ENCODE data around the gene ELP1.
A peak's percentile ranks its signal among the peaks of the same experiment; 100 is the strongest.

ELP1 gene

DNA sequence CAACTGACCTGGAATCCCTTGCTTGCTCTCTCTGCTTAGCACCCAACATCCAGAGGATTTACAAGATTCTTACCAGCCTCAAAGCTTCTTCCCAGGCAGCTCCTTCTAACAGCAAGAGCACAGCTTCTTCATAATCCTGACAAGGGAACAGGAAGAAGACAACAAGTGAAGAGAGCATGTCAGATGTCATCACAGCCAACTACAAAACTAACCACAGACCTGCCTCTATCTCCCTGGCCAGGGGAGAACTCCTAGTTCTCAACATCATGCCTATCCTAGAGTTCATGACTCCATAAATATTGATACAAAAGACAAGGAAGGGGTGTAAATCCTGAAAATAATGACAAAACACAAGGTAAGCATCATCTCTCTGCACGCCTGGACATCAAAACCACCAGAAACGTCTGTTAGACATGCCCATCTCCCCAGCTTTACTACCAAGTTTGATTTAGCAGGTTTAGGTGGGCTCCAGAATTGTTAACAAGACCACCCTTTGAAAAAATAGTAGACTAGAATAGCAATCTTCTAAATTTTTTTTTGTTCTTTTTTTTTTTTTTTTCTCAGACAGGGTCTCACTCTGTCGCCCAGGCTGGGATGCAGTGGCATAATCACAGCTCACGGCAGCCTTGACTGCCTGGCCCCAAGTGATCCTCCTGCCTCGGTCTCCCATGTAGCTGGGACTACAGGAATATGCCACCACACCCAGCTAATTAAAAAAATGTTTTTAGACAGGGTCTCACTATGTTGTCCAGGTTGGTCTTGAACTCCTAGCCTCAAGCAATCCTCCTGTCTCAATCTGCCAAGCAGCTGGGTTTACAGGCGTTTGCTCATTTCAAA, 51.7 kb downstream of the ELP1 start:
- no peak for DNase-seq (ENCODE audit: low read depth)

DNA sequence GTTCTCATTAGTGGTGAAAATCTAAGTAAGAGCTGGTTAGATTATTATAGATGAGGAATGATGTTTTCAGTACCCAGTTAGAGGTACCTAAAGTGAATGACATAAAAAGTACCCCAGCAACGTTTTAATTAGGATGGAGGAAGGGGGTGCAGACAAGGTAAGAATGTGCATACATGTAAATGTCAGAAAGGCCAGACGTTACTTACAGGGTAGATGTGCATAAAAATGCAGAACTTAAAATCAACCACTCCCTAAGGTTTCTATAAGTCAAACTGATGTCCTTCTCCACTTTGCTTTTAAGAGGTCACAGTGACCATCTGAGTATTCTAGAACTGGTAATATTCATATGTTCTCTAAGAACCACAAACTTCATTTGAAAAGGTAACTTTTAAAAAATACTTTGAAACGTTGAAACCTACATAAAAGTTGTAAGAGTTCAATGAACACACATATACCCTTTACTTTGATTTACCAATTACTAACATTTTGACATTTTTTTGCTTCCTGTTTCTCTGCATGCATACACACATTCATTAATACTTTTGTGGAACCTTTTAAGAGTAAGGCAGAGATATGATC, 53.1 kb downstream of the ELP1 start:
- no peak for DNase-seq (ENCODE audit: low read depth)

DNA sequence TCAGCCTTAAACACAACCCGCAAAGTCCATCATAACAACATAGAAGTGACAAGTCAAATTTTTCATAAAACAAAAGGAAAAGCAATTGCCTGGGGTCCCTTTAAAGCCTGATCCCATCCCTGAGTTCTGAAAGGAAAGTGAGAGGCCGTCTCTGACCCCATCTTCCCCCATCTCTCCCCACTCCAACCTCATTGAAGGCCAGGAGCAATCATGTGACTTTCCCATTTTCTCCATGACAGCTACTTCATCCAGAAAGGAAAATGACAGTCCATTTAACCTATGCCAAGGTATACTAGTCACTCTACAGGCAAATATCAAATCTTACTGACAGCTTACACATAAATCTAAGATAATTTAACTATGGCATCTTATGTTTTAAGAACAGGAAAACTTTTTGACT, 56.4 kb downstream of the ELP1 start:
- no peak for DNase-seq (ENCODE audit: low read depth)

DNA sequence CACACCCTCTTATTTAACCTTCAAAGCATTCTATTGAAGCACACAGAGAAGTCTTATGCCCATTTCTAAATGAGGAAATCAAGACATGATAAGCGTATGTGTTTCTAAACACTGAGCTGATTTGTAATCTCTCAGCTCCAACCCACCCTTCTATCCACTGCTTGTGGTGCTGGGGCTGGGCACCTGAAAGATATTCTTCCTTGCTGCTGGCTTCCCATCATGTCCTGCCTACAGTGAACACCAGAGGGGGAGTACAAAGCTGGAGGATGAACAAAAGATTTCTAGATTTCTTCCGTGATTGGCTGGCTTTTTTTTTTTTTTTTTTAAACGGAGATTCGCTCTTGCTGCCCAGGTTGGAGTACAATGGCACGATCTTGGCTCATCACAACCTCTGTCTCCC, 57.5 kb downstream of the ELP1 start:
- DNase-seq (ENCODE audit: low read depth) = no peak

GRCh38 chr9:108874058-108874788, 59.7 kb downstream of the ELP1 start:
- no peak for DNase-seq (ENCODE audit: low read depth)

DNA sequence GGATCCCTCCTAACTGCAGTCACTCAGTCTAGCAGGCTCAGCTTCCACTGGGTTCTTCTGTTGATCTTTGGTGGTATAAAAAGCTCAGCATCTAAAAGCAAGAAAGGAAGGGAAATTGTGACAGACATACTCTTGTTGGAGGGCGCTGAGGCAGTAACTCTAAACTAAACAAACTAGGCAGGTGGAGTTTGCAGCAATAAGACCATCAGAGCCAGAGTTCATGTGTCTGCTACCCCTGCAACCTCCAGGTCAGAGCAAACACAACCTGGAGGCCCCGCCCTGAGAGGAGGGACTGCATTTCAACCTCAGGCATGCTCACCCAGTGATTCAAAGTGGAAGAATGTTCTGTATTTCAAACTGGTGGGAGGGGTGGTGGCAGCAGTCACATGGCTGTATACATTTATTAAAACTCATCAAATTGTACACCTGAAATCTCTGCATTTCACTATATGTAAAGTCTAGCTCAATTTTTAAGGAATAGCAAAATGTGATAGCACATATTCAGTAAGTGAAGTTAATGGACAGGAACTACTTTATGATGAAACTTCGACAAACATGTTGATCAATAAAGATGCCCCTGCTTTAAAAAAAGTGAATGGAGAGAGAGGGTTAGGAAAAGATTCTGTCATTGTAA, 64.7 kb downstream of the ELP1 start:
- peak; percentile 45 for DNase-seq (ENCODE audit: low read depth)

GRCh38 chr9:108867829-108868228, 66.1 kb downstream of the ELP1 start:
- DNase-seq (ENCODE audit: low read depth) = no peak

- DNase-seq (ENCODE audit: low read depth) = no peak
These were observed 66.8 kb downstream of the ELP1 start for GRCh38 chr9:108867116-108867515.

DNA sequence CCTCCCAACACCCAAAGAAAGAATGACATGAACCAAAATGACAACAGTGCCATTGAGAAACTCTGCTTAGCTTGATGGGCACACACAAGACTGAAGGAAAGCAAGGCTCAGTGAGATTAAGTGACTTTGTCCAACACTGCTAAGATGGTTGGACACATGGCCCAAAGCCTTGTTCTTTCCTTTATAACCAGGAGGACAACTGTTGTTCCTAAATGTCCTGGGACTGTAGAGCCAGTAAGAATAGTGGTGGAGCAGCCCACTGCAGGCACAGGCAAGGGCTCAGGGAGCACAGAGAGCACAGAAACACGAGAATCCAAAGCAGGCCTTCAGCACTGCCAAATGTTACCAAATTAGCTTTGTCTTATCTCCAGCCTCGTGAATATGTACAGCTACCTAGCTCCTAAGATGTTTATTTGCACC, 67.9 kb downstream of the ELP1 start:
- no peak for DNase-seq (ENCODE audit: low read depth)

- peak; percentile 6 for DNase-seq (ENCODE audit: low read depth)
These were observed 68.9 kb downstream of the ELP1 start for GRCh38 chr9:108865037-108865436.

- no peak for DNase-seq (ENCODE audit: low read depth)
These were observed 69.5 kb downstream of the ELP1 start for GRCh38 chr9:108864446-108864845.

DNA sequence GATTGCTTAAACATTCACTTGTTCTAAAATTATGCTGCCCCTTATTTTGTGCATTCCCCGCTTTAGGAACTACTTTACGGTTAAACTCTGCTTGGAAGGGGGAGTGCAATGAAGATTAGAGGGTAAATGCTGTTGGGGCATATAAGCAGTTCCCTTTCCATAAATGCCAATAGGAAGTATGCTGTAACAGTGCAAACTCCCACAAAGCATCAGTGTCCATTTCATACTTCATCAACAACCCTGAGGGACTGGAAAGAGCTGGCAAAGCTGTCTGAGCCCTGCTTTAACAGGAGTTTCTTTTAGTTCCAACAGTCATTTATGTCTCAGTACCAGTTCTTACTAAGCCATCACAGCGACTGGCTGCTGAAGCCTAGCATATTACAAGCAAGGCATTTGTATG, 70.0 kb downstream of the ELP1 start:
- DNase-seq (ENCODE audit: low read depth) = no peak

DNA sequence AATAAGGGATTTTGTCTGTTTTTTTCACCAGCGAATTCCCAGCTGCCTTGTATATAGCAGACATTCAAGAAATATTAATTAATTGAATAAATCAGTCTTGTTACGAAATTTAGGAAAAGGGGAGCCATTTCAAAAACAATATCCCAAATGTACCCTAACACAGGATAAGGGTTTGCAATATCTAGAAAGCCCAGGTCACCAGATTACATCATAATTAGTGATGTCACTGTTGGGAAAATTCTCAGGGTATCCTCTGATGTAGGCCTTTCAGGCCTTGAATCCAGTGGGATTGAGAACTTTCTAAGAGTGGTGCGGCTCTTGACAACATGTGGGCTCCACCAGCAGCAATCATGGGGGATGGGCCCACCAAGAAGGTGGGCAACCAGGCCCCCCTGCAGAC, 71.9 kb downstream of the ELP1 start, which contains the start of gene ACTL7A:
TSS of gene ACTL7A (plus strand) at position 270 of the 400 bp plus-strand sequence. CDS start at position 327, 57 bp downstream.
- no peak for DNase-seq (ENCODE audit: low read depth)

- DNase-seq (ENCODE audit: low read depth) = no peak
These were observed 72.5 kb downstream of the ELP1 start for GRCh38 chr9:108861464-108861863.

DNA sequence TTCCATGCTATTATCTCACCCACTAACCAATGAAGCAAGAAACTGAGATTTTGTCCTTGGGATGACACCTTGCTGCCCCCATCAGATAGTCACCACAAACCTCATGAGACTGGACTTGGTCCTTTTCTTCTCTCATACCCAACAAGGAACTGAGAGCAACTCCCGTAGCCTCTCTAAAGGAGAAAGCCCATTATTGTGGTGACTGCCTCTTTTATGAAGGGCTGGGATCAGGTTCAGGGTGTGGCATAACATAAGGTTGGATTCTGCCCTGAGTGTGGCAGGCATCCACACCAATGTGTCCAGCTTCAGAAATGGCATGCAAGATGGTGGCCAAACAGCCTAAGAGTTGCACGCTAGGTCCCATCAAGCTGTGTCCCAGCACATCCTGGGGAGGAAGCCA, 73.2 kb downstream of the ELP1 start:
- DNase-seq (ENCODE audit: low read depth) = no peak

- no peak for DNase-seq (ENCODE audit: low read depth)
These were observed 73.6 kb downstream of the ELP1 start for GRCh38 chr9:108860354-108860753.

DNA sequence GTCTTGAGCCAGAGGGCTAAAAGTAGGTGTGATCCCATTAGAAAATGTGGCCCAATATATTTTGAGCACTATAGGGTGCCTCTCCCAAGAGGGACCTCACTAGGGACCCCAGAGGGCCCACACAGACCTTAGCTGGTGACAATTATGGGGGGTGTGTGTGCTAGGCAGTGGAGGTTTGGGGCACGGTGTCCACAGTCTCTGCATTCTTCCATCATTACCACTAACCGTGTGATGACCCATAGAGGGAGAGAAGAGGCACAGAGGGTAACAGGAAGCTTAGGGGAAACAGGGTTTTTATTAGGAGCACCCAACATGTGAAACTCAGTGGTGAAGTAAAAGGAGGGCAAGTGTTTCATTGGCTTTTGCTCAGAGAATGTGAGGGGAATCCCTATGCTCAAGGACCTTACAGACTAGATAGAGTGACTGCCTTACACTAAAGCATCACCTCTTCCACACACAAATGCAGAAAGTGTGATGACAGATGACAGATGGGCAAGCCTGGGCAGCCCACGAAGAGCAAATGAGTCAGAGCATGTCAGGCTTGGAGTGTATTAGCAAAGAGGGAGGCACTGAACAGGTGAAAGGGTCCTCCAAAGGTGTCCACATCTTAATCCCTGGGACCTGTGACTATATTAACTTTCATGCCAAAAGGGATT, 74.3 kb downstream of the ELP1 start:
- no peak for DNase-seq (ENCODE audit: low read depth)

DNA sequence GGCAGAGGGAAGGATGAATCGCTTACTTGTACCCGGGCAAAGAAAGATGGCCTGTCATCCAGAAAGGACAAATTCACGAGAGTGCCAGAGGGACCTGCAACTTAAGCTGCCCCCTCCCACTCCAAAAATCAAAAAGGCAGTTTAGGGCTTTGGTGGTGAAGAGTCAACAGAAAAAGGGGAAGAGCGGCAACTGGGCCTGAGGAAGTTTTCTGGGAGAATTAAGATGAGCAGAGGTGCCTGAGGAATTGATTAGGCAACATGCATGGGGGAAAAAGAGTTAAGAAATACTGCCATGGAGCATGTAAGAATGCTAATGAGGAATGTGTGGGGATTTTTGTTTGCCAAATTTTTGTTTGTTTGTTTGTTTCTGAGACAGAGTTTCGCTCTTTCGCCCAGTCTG, 76.4 kb downstream of the ELP1 start:
- DNase-seq (ENCODE audit: low read depth) = no peak

- no peak for DNase-seq (ENCODE audit: low read depth)
These were observed 78.0 kb downstream of the ELP1 start, which contains the start of gene ACTL7B for GRCh38 chr9:108855888-108856287. Gene ACTL7B, minus strand, starts transcription at chr9:108855986. Its CDS starts 56 bp downstream, at chr9:108855930.

DNA sequence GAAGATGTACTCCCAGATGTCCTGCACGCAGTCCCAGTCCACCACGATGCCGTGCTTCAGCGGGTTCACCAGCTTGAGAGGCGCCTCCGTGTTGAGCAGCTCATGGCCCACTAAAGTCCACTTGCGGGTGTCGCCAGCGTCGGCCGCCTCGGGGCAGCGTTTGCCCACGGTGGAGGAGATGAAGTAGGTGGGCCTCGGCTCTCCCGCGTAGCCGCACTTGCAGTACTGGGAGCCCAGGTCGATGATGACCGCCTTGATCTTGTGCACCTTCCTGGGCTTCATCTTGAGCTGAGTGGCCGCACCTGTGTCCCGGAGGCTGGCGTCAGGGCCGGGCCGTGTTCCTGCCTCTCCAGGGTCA, 78.4 kb downstream of the ELP1 start:
- no peak for DNase-seq (ENCODE audit: low read depth)

- no peak for DNase-seq (ENCODE audit: low read depth)
These were observed 79.0 kb downstream of the ELP1 start for GRCh38 chr9:108854641-108855528.

Measured in EH (cell line).